ENCODE data around the gene GLDN.

GRCh38 chr15:51331141-51331540, 10.3 kb upstream of the GLDN start:
- TF ChIP-seq CTCF (IDR thresholded peaks at IDR 0.05) (no peak), POLR2A (IDR thresholded peaks at IDR 0.05; ENCODE audit: low read depth) (no peak), EP300 (IDR thresholded peaks at IDR 0.05) (no peak)
